Fibroblast of skin of right biceps (primary cell): Measurements from ENCODE around the gene GSTM2.
A peak's percentile ranks its signal among the peaks of the same experiment; 100 is the strongest.

Experiments
- DNase-seq: peaks from one replicate; pipeline ENCODE4 v3.0.0-alpha.2; 2013

Gene GSTM2

GRCh38 chr1:109667452-109668122 is at the start of gene GSTM2:
TSS of gene GSTM2 (plus strand) at chr1:109668057. CDS start at chr1:109668116, 59 bp downstream.
- DNase-seq = peak; percentile 86

- no peak for DNase-seq
Observed at GRCh38 chr1:109618661-109619575, 48.9 kb upstream of the GSTM2 start.

- DNase-seq = peak; percentile 87
Observed at GRCh38 chr1:109619576-109620400, 48.1 kb upstream of the GSTM2 start, which contains the start of the genes AMPD2 and GNAT2. TSS of gene AMPD2 (plus strand) at chr1:109619837. CDS start at chr1:109621176, 1,339 bp downstream. TSS of gene GNAT2 (minus strand) at chr1:109619616. CDS start at chr1:109612870, 6,746 bp downstream.

- peak; percentile 78 for DNase-seq
Observed at GRCh38 chr1:109620401-109620791, 47.5 kb upstream of the GSTM2 start.

- peak; percentile 97 for DNase-seq
Observed at GRCh38 chr1:109620841-109621286, 47.0 kb upstream of the GSTM2 start.

GRCh38 chr1:109621379-109622136 is 46.3 kb upstream of the GSTM2 start:
- no peak for DNase-seq

- DNase-seq = no peak
Observed at GRCh38 chr1:109622137-109622892, 45.5 kb upstream of the GSTM2 start.

- DNase-seq = no peak
Observed at GRCh38 chr1:109622895-109623294, 45.0 kb upstream of the GSTM2 start.

- DNase-seq = no peak
Observed at GRCh38 chr1:109623601-109624161, 44.2 kb upstream of the GSTM2 start.

GRCh38 chr1:109624201-109625010 is 43.5 kb upstream of the GSTM2 start:
- DNase-seq = no peak

- no peak for DNase-seq
Observed at GRCh38 chr1:109625176-109625575, 42.7 kb upstream of the GSTM2 start.

GRCh38 chr1:109625601-109626560 is 42.0 kb upstream of the GSTM2 start:
- no peak for DNase-seq

- no peak for DNase-seq
Observed at GRCh38 chr1:109626682-109627408, 41.0 kb upstream of the GSTM2 start.

- DNase-seq = no peak
Observed at GRCh38 chr1:109627692-109628399, 40.0 kb upstream of the GSTM2 start.

GRCh38 chr1:109628540-109629321 is 39.1 kb upstream of the GSTM2 start:
- DNase-seq = peak; percentile 57

GRCh38 chr1:109629372-109630030 is 38.4 kb upstream of the GSTM2 start:
- no peak for DNase-seq
